Keratinocyte (primary cell): ENCODE measurements around the gene ANKRD44. TPM values are rescaled to one million over a fixed set of nuclear protein-coding genes. Genes with fewer than 3 reads are reported as not detected.

Experiments
- DNase-seq: peaks from one replicate; pipeline ENCODE4 v3.0.0-alpha.2; 2011; ENCODE audit warnings: low read depth, missing footprints, low spot score
- FAIRE-seq: peaks from 2 replicates; lab custom pipeline; 2011; peaks lifted over from hg19 to GRCh38; lab: Jason Lieb, UNC
- H2AFZ ChIP-seq: 2 replicates; pipeline ENCODE4 v1.6.0; 2012; ENCODE audit warnings: low read length, control low read depth, inconsistent platforms; ENCODE audit not compliant: control insufficient read depth
- H3K27ac ChIP-seq: 2 replicates; pipeline ENCODE4 v1.5.1; 2011; ENCODE audit warnings: low read length; ENCODE audit not compliant: control insufficient read depth, insufficient read depth
- H3K27me3 ChIP-seq: 3 replicates; pipeline ENCODE4 v1.6.0; 2011; ENCODE audit warnings: low read length; ENCODE audit not compliant: control insufficient read depth, insufficient read depth; ENCODE audit errors: extremely low read depth
- H3K36me3 ChIP-seq, 2 experiments: 2 replicates in 1 of 2; 3 replicates in 1 of 2; pipeline ENCODE4 v1.5.1; 2011; ENCODE audit warnings: low read length in 2 of 2, mild to moderate bottlenecking in 1 of 2; ENCODE audit not compliant: control insufficient read depth in 2 of 2, insufficient read depth in 2 of 2; ENCODE audit errors: extremely low read depth in 1 of 2
- H3K4me1 ChIP-seq: 3 replicates; pipeline ENCODE4 v1.5.1; 2011; ENCODE audit warnings: low read length; ENCODE audit not compliant: control insufficient read depth, insufficient read depth; ENCODE audit errors: extremely low read depth
- H3K4me2 ChIP-seq: 3 replicates; pipeline ENCODE4 v1.6.0; 2011; ENCODE audit warnings: low read depth, low read length; ENCODE audit not compliant: control insufficient read depth, insufficient read depth; ENCODE audit errors: extremely low read depth
- H3K4me3 ChIP-seq, 3 experiments: fragments of 200-600 bp in 1 of 3; sonication (generic) in 1 of 3; 2 replicates in 2 of 3; 3 replicates in 1 of 3; pipeline ENCODE4 v1.5.1; 2011 to 2016; ENCODE audit warnings: low read length in 3 of 3, mild to moderate bottlenecking in 3 of 3, control low read depth in 2 of 3, inconsistent platforms in 1 of 3, low read depth in 1 of 3, mixed read lengths in 1 of 3, mixed run types in 1 of 3, moderate library complexity in 1 of 3; ENCODE audit not compliant: control insufficient read depth in 2 of 3, insufficient read depth in 2 of 3; ENCODE audit errors: extremely low read depth in 1 of 3
- H3K79me2 ChIP-seq: 2 replicates; pipeline ENCODE4 v1.6.0; 2012; ENCODE audit warnings: low read length; ENCODE audit not compliant: control insufficient read depth, insufficient read depth
- H3K9ac ChIP-seq: 3 replicates; pipeline ENCODE4 v1.6.0; 2011; ENCODE audit warnings: low read length; ENCODE audit not compliant: control insufficient read depth, insufficient read depth; ENCODE audit errors: extremely low read depth
- H3K9me1 ChIP-seq: 3 replicates; pipeline ENCODE4 v1.6.0; 2011; ENCODE audit warnings: low read length; ENCODE audit not compliant: control insufficient read depth, insufficient read depth; ENCODE audit errors: extremely low read depth
- H3K9me3 ChIP-seq: 2 replicates; pipeline ENCODE4 v1.5.1; 2012; ENCODE audit warnings: low read depth, low read length; ENCODE audit not compliant: control insufficient read depth
- H4K20me1 ChIP-seq: 3 replicates; pipeline ENCODE4 v1.6.0; 2011; ENCODE audit warnings: low read length; ENCODE audit not compliant: control insufficient read depth, insufficient read depth; ENCODE audit errors: extremely low read depth
- EZH2 ChIP-seq: IDR thresholded peaks from one replicate; pipeline ENCODE4 v1.6.1; 2012; ENCODE audit warnings: inconsistent platforms, mild to moderate bottlenecking, low read length, moderate library complexity
- dilution Hi-C: fragments of 300-500 bp; cut with MboI; formaldehyde crosslinking; loops from one replicate; pipeline ENCODE4 v1.7.0; 2020; ENCODE audit warnings: low sequenced_read_pairs; ENCODE audit not compliant: extremely low pct_ligation_motif_present
- polyA plus RNA-seq, 5 experiments: library from polyadenylated mRNA; depleted of rRNA in 3 of 5; stranded (reverse) in 3 of 5; stranded (forward) in 1 of 5; unstranded in 1 of 5; fragments of >200 nt; gene quantifications; 1 replicate in 1 of 5; 2 replicates in 3 of 5; 3 replicates in 1 of 5; pipeline versions ENCODE4 v1.2.1 to v1.2.3, GENCODE V29; 2011 to 2012; ENCODE audit warnings: missing spikeins in 2 of 5, low read depth in 1 of 5, low replicate concordance in 1 of 5
- TF ChIP-seq, protein P1 (sequence below), 3 experiments: IDR thresholded peaks in 1 of 3; conservative IDR thresholded peaks in 1 of 3; optimal IDR thresholded peaks in 1 of 3; 2 replicates in 2 of 3; 3 replicates in 1 of 3; pipeline versions ENCODE3 to v1.5.1; 2011; ENCODE audit warnings: low read length in 3 of 3, mild to moderate bottlenecking in 3 of 3, moderate library complexity in 2 of 3, control low read depth in 1 of 3, inconsistent platforms in 1 of 3; ENCODE audit not compliant: insufficient read depth in 2 of 3; ENCODE audit errors: extremely low read depth in 1 of 3

ANKRD44 gene
- polyA plus RNA-seq, 1 donor (not counting 4 experiments of a cell fraction or from before 2014, with no cell fraction given), result 0.35 TPM

GRCh38 chr2:197134206-197134605 is 176.4 kb downstream of the ANKRD44 start:
- Histone ChIP-seq H3K9me3 (no peaks in the 10 kb centered on the region), H3K4me1 (no peaks in the 10 kb centered on the region), H3K36me3 (no peaks in the 10 kb centered on the region), H3K4me2 (no peak overlapping the region), H3K79me2 (no peaks in the 10 kb centered on the region), H3K9me1 (no peaks in the 10 kb centered on the region), H3K27me3 (no peaks in the 10 kb centered on the region), H3K9ac (no peak overlapping the region), H3K27ac (no peak overlapping the region), H2AFZ (no peak overlapping the region), H4K20me1 (no peaks in the 10 kb centered on the region), H3K4me3 (no peak overlapping the region)
- TF ChIP-seq, protein P1, sequence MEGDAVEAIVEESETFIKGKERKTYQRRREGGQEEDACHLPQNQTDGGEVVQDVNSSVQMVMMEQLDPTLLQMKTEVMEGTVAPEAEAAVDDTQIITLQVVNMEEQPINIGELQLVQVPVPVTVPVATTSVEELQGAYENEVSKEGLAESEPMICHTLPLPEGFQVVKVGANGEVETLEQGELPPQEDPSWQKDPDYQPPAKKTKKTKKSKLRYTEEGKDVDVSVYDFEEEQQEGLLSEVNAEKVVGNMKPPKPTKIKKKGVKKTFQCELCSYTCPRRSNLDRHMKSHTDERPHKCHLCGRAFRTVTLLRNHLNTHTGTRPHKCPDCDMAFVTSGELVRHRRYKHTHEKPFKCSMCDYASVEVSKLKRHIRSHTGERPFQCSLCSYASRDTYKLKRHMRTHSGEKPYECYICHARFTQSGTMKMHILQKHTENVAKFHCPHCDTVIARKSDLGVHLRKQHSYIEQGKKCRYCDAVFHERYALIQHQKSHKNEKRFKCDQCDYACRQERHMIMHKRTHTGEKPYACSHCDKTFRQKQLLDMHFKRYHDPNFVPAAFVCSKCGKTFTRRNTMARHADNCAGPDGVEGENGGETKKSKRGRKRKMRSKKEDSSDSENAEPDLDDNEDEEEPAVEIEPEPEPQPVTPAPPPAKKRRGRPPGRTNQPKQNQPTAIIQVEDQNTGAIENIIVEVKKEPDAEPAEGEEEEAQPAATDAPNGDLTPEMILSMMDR (optimal IDR thresholded peaks at IDR 0.05 in 1 of 3, IDR thresholded peaks at IDR 0.05 in 1 of 3, conservative IDR thresholded peaks at IDR 0.05 in 1 of 3; ENCODE audit: extremely low read depth in 1 of 3, insufficient read depth in 2 of 3, low read length in 3 of 3), result no peak
- no peak for TF ChIP-seq EZH2
- dilution Hi-C loops, result no loop called here
- no peak for DNase-seq
- FAIRE-seq, result no peak

DNA sequence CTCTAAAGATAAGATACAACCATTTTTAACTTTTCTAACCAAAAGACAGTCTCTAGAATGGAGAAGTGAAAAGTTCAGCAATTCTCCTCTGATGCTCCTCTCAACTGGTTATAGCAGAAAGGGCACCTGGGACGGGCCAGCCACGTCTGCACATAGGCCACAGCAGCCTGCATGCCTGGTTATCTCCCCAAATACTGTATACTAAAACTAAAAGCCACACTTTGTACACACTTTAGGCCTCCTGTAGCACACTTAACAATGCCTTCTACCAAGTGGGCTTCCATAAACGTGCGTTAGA is 179.1 kb downstream of the ANKRD44 start:
- no peaks in the 10 kb centered on the region for H3K9me1 ChIP-seq
- H3K4me2 ChIP-seq, result no peak overlapping the region
- no peaks in the 10 kb centered on the region for H3K36me3 ChIP-seq
- TF ChIP-seq, protein P1 (optimal IDR thresholded peaks at IDR 0.05 in 1 of 3, IDR thresholded peaks at IDR 0.05 in 1 of 3, conservative IDR thresholded peaks at IDR 0.05 in 1 of 3; ENCODE audit: extremely low read depth in 1 of 3, insufficient read depth in 2 of 3, low read length in 3 of 3), result no peak
- no peak for TF ChIP-seq EZH2
- no peaks in the 10 kb centered on the region for H3K9me3 ChIP-seq
- no peaks in the 10 kb centered on the region for H4K20me1 ChIP-seq
- no peak overlapping the region for H3K9ac ChIP-seq
- dilution Hi-C loops, result no loop called here
- DNase-seq (no peak), FAIRE-seq (no peak)
- no peaks in the 10 kb centered on the region for H3K27me3 ChIP-seq
- no peaks in the 10 kb centered on the region for H3K79me2 ChIP-seq
- H3K4me1 ChIP-seq, result no peaks in the 10 kb centered on the region
- H3K4me3 ChIP-seq, result no peak overlapping the region
- H2AFZ ChIP-seq, result no peak overlapping the region
- H3K27ac ChIP-seq, result no peak overlapping the region
